Omental fat pad (tissue), 4 donors: ENCODE results near the gene SNRNP27. TPM values are rescaled to one million over a fixed set of nuclear protein-coding genes. Genes with fewer than 3 reads are reported as not detected.

Source experiments
- ATAC-seq: fragments of 150-250 bp; one replicate; pipeline ENCODE4 v1.9.1; 2016; ENCODE audit warnings: mild to moderate bottlenecking, moderate library complexity; ENCODE audit not compliant: low FRiP score
- DNase-seq: peaks from one replicate; pipeline ENCODE4 v3.0.0-alpha.2; 2019; ENCODE audit warnings: low spot score
- CTCF ChIP-seq, 3 donors: fragments of 450-650 bp; IDR thresholded peaks; one replicate each; pipeline ENCODE4 v1.5.1; 2016 to 2017; ENCODE audit warnings: antibody characterized with exemption in 3 of 3, mild to moderate bottlenecking in 3 of 3, moderate library complexity in 2 of 3
- total RNA-seq, 4 donors: library from RNA; depleted of rRNA; stranded (reverse); fragments of >200 nt; gene quantifications; one replicate each; pipeline ENCODE4 v1.1.0, GENCODE V29; 2016

SNRNP27 gene
- total RNA-seq, 4 donors from 2014 or later, result 56.0 to 92.1 (median 72.1) TPM

GRCh38 chr2:69907216-69907615 lies 13.5 kb downstream of the SNRNP27 start:
- DNase-seq (no peak), ATAC-seq (no peak)
- no peak for TF ChIP-seq CTCF (IDR thresholded peaks at IDR 0.05)

GRCh38 chr2:69911985-69912563 lies 18.3 kb downstream of the SNRNP27 start:
- no peak for DNase-seq
- no peak for TF ChIP-seq CTCF (IDR thresholded peaks at IDR 0.05)
- ATAC-seq, result no peak

- TF ChIP-seq CTCF (IDR thresholded peaks at IDR 0.05), result no peak
- ATAC-seq, result peak; percentile 95
- DNase-seq, result no peak
These were observed 20.6 kb downstream of the SNRNP27 start for GRCh38 chr2:69914164-69914949.

- DNase-seq (peak; percentile 98), ATAC-seq (peak; percentile 97)
- no peak for TF ChIP-seq CTCF (IDR thresholded peaks at IDR 0.05)
These were observed 21.5 kb downstream of the SNRNP27 start, which contains the start of gene MXD1 for GRCh38 chr2:69914950-69915945. Gene MXD1 (plus strand): TSS chr2:69915109. CDS start chr2:69915331, 222 bp downstream.

GRCh38 chr2:69916106-69916505 lies 22.4 kb downstream of the SNRNP27 start:
- DNase-seq (no peak), ATAC-seq (no peak)
- TF ChIP-seq CTCF (IDR thresholded peaks at IDR 0.05), result no peak

- ATAC-seq (no peak), DNase-seq (no peak)
- TF ChIP-seq CTCF (IDR thresholded peaks at IDR 0.05), result no peak
These were observed 24.1 kb downstream of the SNRNP27 start for GRCh38 chr2:69917852-69918251.
